ENCODE measurements around the gene SCYL1. TPM values are rescaled to one million over a fixed set of nuclear protein-coding genes. Genes with fewer than 3 reads are reported as not detected.

Gene SCYL1
- total and polyA plus RNA-seq, 4 donors, result 54.3 to 107 (median 86.5) TPM

GRCh38 chr11:65488273-65489034 is 36.4 kb upstream of the SCYL1 start:
- 47 to 63% methylated on average over 10 of the region's 10 CpGs for WGBS, 2 donors
- Histone ChIP-seq H3K36me3 (ENCODE audit: control insufficient read depth in 4 of 4, insufficient read depth in 4 of 4, low read length in 4 of 4) (no peaks in the 10 kb centered on the region), H3K27me3 (ENCODE audit: control insufficient read depth in 3 of 3, insufficient read depth in 3 of 3, low read length in 2 of 3) (no peaks in the 10 kb centered on the region), H3K27ac (ENCODE audit: low read depth in 1 of 2, low read length in 1 of 2) (peak overlapping the region; percentile 97 to 98), H3K4me3 (no peak overlapping the region), H3K4me1 (ENCODE audit: control insufficient read depth in 5 of 5, insufficient read depth in 5 of 5, low read length in 5 of 5) (peaks cover 41 to 66% (median 50%) of the 10 kb centered on the region in 5 donors), H3K9ac (ENCODE audit: insufficient read depth in 1 of 2, low read length in 2 of 2) (peak overlapping the region in 1 of 2 donors; percentile 80), H3K9me3 (ENCODE audit: control insufficient read depth in 4 of 4, insufficient read depth in 3 of 4, low read length in 3 of 4) (no peaks in the 10 kb centered on the region)
- no peak for TF ChIP-seq CTCF (IDR thresholded peaks at IDR 0.05; ENCODE audit: control extremely low read depth, extremely low read depth)
- ATAC-seq (ENCODE audit: insufficient read depth, low FRiP score), result no peak
- DNase-seq, result peak in 2 of 3 donors; percentile 31 to 42

- Histone ChIP-seq H3K36me3 (ENCODE audit: control insufficient read depth in 4 of 4, insufficient read depth in 4 of 4, low read length in 4 of 4) (no peaks in the 10 kb centered on the region), H3K9me3 (ENCODE audit: control insufficient read depth in 4 of 4, insufficient read depth in 3 of 4, low read length in 3 of 4) (no peaks in the 10 kb centered on the region), H3K9ac (ENCODE audit: insufficient read depth in 1 of 2, low read length in 2 of 2) (peak overlapping the region in 1 of 2 donors; percentile 36), H3K27me3 (ENCODE audit: control insufficient read depth in 3 of 3, insufficient read depth in 3 of 3, low read length in 2 of 3) (no peaks in the 10 kb centered on the region), H3K27ac (ENCODE audit: low read depth in 1 of 2, low read length in 1 of 2) (peak overlapping the region; percentile 97 to 98), H3K4me3 (no peak overlapping the region), H3K4me1 (ENCODE audit: control insufficient read depth in 5 of 5, insufficient read depth in 5 of 5, low read length in 5 of 5) (peaks cover 41 to 73% (median 50%) of the 10 kb centered on the region in 5 donors)
- 61 to 82% methylated on average over 10 of the region's 10 CpGs for WGBS, 2 donors
- TF ChIP-seq CTCF (IDR thresholded peaks at IDR 0.05; ENCODE audit: control extremely low read depth, extremely low read depth), result no peak
- DNase-seq (peak; percentile 52 to 66 (median 65)), ATAC-seq (ENCODE audit: insufficient read depth, low FRiP score) (no peak)
Measured at GRCh38 chr11:65489035-65489705, 35.7 kb upstream of the SCYL1 start.

GRCh38 chr11:65489706-65490320 is 35.1 kb upstream of the SCYL1 start:
- WGBS, 2 donors, result 56 to 66% methylated on average over 8 of the region's 8 CpGs
- H3K36me3 ChIP-seq (ENCODE audit: control insufficient read depth in 4 of 4, insufficient read depth in 4 of 4, low read length in 4 of 4), result no peaks in the 10 kb centered on the region
- H3K4me3 ChIP-seq, result no peak overlapping the region
- ATAC-seq (ENCODE audit: insufficient read depth, low FRiP score) (no peak), DNase-seq (peak; percentile 63 to 75 (median 66))
- TF ChIP-seq CTCF (IDR thresholded peaks at IDR 0.05; ENCODE audit: control extremely low read depth, extremely low read depth), result no peak
- peak overlapping the region; percentile 97 to 98 for H3K27ac ChIP-seq (ENCODE audit: low read depth in 1 of 2, low read length in 1 of 2)
- no peaks in the 10 kb centered on the region for H3K27me3 ChIP-seq (ENCODE audit: control insufficient read depth in 3 of 3, insufficient read depth in 3 of 3, low read length in 2 of 3)
- H3K9me3 ChIP-seq (ENCODE audit: control insufficient read depth in 4 of 4, insufficient read depth in 3 of 4, low read length in 3 of 4), result no peaks in the 10 kb centered on the region
- peak overlapping the region in 1 of 2 donors; percentile 36 for H3K9ac ChIP-seq (ENCODE audit: insufficient read depth in 1 of 2, low read length in 2 of 2)
- H3K4me1 ChIP-seq (ENCODE audit: control insufficient read depth in 5 of 5, insufficient read depth in 5 of 5, low read length in 5 of 5), result peaks cover 41 to 79% (median 50%) of the 10 kb centered on the region in 5 donors
